ENCODE measurements around the gene UBE4A. TPM values are rescaled to one million over a fixed set of nuclear protein-coding genes. Genes with fewer than 3 reads are reported as not detected.
A peak's percentile ranks its signal among the peaks of the same experiment; 100 is the strongest.

Gene UBE4A
- 48.6 and 60.2 TPM in 2 replicates for total RNA-seq (2014; rRNA removed; shearing (Covaris generic))

- DNase-seq (ENCODE audit: low read depth) = peak; percentile 94
Observed at GRCh38 chr11:118359295-118359958, at the start of gene UBE4A. Gene UBE4A (plus strand): TSS chr11:118359600. CDS start chr11:118365081, 5,481 bp downstream.

GRCh38 chr11:118310271-118310670 lies 49.1 kb upstream of the UBE4A start:
- no peak for DNase-seq (ENCODE audit: low read depth)

GRCh38 chr11:118310781-118311485 lies 48.5 kb upstream of the UBE4A start:
- no peak for DNase-seq (ENCODE audit: low read depth)

GRCh38 chr11:118311518-118311917 lies 47.9 kb upstream of the UBE4A start:
- DNase-seq (ENCODE audit: low read depth) = no peak

- no peak for DNase-seq (ENCODE audit: low read depth)
Observed at GRCh38 chr11:118312328-118312727, 47.1 kb upstream of the UBE4A start.

GRCh38 chr11:118313242-118313641 lies 46.2 kb upstream of the UBE4A start:
- no peak for DNase-seq (ENCODE audit: low read depth)

- no peak for DNase-seq (ENCODE audit: low read depth)
Observed at GRCh38 chr11:118314988-118315411, 44.4 kb upstream of the UBE4A start.

- no peak for DNase-seq (ENCODE audit: low read depth)
Observed at GRCh38 chr11:118318124-118318523, 41.3 kb upstream of the UBE4A start.

- no peak for DNase-seq (ENCODE audit: low read depth)
Observed at GRCh38 chr11:118318581-118319336, 40.6 kb upstream of the UBE4A start.

- no peak for DNase-seq (ENCODE audit: low read depth)
Observed at GRCh38 chr11:118319337-118319707, 40.1 kb upstream of the UBE4A start.

- no peak for DNase-seq (ENCODE audit: low read depth)
Observed at GRCh38 chr11:118320515-118320914, 38.9 kb upstream of the UBE4A start.

- no peak for DNase-seq (ENCODE audit: low read depth)
Observed at GRCh38 chr11:118321386-118322082, 37.9 kb upstream of the UBE4A start.

- no peak for DNase-seq (ENCODE audit: low read depth)
Observed at GRCh38 chr11:118322721-118323120, 36.7 kb upstream of the UBE4A start.

- DNase-seq (ENCODE audit: low read depth) = no peak
Observed at GRCh38 chr11:118325283-118325682, 34.1 kb upstream of the UBE4A start.

- DNase-seq (ENCODE audit: low read depth) = no peak
Observed at GRCh38 chr11:118328745-118329144, 30.7 kb upstream of the UBE4A start.

- DNase-seq (ENCODE audit: low read depth) = no peak
Observed at GRCh38 chr11:118334745-118335144, 24.7 kb upstream of the UBE4A start.

GRCh38 chr11:118338637-118339061 lies 20.8 kb upstream of the UBE4A start:
- DNase-seq (ENCODE audit: low read depth) = no peak

GRCh38 chr11:118339281-118339961 lies 20.0 kb upstream of the UBE4A start:
- DNase-seq (ENCODE audit: low read depth) = no peak

- DNase-seq (ENCODE audit: low read depth) = no peak
Observed at GRCh38 chr11:118340449-118340848, 19.0 kb upstream of the UBE4A start.

GRCh38 chr11:118341261-118341660 lies 18.1 kb upstream of the UBE4A start:
- no peak for DNase-seq (ENCODE audit: low read depth)

- no peak for DNase-seq (ENCODE audit: low read depth)
Observed at GRCh38 chr11:118341815-118342489, 17.4 kb upstream of the UBE4A start.
